GM12891 (cell line): ENCODE measurements around the gene ARHGAP5.

Experiments used
- DNase-seq: peaks from one replicate; pipeline ENCODE4 v3.0.0; 2011; ENCODE audit warnings: low spot score; ENCODE audit not compliant: insufficient read length
- FAIRE-seq: peaks from 2 replicates; lab custom pipeline; 2011; peaks lifted over from hg19 to GRCh38; lab: Jason Lieb, UNC
- POLR2AphosphoS5 ChIP-seq: IDR thresholded peaks from 2 replicates; pipeline ENCODE4 v1.6.1; 2011; ENCODE audit warnings: low read depth, low read length, control low read depth
- POU2F2 ChIP-seq: IDR thresholded peaks from 2 replicates; pipeline ENCODE4 v1.6.1; 2011; ENCODE audit warnings: low read depth, mild to moderate bottlenecking, control low read depth, low read length, moderate library complexity
- TAF1 ChIP-seq: IDR thresholded peaks from 2 replicates; pipeline ENCODE4 v1.6.1; 2011; ENCODE audit warnings: low read depth, low read length, control low read depth

Gene ARHGAP5

GRCh38 chr14:32208490-32208889 lies 131.4 kb downstream of the ARHGAP5 start:
- DNase-seq = no peak
- TF ChIP-seq TAF1 (no peak), POLR2AphosphoS5 (no peak), POU2F2 (no peak)
- no peak for FAIRE-seq
